ENCODE data around the gene TRIM38.

The TRIM38 gene

DNA sequence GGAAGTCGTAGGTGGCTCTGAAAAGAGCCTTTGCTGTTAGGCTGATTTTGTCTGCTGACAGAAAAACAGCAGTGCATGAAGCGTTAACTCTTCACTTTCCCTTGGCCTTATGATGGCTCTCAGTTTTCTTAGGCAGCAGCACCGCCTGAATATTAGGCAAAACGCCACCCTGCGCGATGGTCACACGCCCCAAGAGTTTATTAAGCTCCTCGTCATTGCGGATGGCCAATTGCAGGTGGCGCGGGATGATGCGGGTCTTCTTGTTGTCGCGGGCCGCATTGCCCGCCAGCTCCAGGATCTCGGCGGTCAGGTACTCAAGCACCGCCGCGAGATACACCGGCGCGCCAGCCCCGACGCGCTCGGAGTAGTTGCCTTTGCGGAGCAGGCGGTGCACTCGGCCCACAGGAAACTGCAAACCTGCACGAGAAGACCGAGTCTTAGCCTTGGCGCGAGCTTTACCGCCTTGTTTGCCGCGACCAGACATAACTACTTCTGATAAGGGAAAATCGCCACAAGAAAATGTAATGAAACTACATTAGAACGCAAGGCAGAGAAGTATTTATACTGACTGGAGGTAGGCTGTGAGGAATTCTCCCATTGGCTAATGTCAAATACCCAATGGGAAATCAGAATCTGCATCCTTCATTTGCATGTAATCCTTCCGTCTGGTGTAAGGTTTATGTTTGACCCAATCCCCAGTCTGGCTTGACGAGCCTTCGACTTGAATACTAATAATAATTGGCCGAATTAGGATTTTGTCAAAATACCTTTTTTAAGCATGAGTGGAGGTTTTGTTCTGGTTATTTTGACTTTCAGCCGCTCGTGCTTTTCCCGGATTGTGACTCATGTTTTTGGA lies 70.7 kb downstream of the TRIM38 start:
- no peak for DNase-seq (ENCODE audit: low spot score)
- no peaks in the 10 kb centered on the region for H3K27me3 ChIP-seq (ENCODE audit: insufficient read depth, poor library complexity, severe bottlenecking)
- peak overlapping the region; percentile 47 for H3K4me3 ChIP-seq (ENCODE audit: severe bottlenecking)
- no peak for TF ChIP-seq CTCF (IDR thresholded peaks at IDR 0.05; ENCODE audit: poor library complexity, severe bottlenecking)
- no peaks in the 10 kb centered on the region for H3K36me3 ChIP-seq (ENCODE audit: low read depth)
- H3K27ac ChIP-seq (ENCODE audit: poor library complexity, severe bottlenecking), result peak overlapping the region; percentile 94
- H3K4me1 ChIP-seq (ENCODE audit: insufficient read depth, poor library complexity, severe bottlenecking), result peaks cover 5% of the 10 kb centered on the region
- H3K9me3 ChIP-seq (ENCODE audit: severe bottlenecking), result no peaks in the 10 kb centered on the region
- peak; percentile 69 for ATAC-seq (ENCODE audit: low read depth)

DNA sequence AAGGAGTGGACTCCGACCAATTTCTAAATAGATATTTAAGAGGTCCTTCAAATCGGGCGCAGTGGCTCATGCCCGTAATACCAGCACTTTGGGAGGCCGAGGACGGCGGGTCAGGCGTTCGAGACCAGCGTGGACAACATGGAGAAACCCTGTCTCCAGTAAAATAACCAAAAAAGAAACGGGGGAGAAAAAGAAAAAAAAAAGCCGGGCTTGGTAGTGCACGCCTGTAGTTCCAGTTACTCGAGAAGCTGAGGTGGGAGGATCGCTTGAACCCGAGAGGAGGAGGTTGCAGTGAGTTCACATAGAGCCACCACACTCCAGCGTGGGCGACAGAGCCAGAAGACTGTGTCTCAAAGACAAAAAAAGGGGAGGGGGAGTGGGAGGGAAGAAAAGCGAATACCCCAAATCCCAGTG lies 71.3 kb downstream of the TRIM38 start:
- no peak for DNase-seq (ENCODE audit: low spot score)
- TF ChIP-seq CTCF (IDR thresholded peaks at IDR 0.05; ENCODE audit: poor library complexity, severe bottlenecking), result no peak
- H3K27ac ChIP-seq (ENCODE audit: poor library complexity, severe bottlenecking), result peak overlapping the region; percentile 94
- no peak for ATAC-seq (ENCODE audit: low read depth)
- no peaks in the 10 kb centered on the region for H3K36me3 ChIP-seq (ENCODE audit: low read depth)
- H3K4me1 ChIP-seq (ENCODE audit: insufficient read depth, poor library complexity, severe bottlenecking), result peaks cover 5% of the 10 kb centered on the region
- peak overlapping the region; percentile 47 for H3K4me3 ChIP-seq (ENCODE audit: severe bottlenecking)
- H3K9me3 ChIP-seq (ENCODE audit: severe bottlenecking), result no peaks in the 10 kb centered on the region
- no peaks in the 10 kb centered on the region for H3K27me3 ChIP-seq (ENCODE audit: insufficient read depth, poor library complexity, severe bottlenecking)

- ATAC-seq (ENCODE audit: low read depth) (no peak), DNase-seq (ENCODE audit: low spot score) (no peak)
- no peak for TF ChIP-seq CTCF (IDR thresholded peaks at IDR 0.05; ENCODE audit: poor library complexity, severe bottlenecking)
- Histone ChIP-seq H3K27ac (ENCODE audit: poor library complexity, severe bottlenecking) (peak overlapping the region; percentile 94), H3K36me3 (ENCODE audit: low read depth) (no peaks in the 10 kb centered on the region), H3K27me3 (ENCODE audit: insufficient read depth, poor library complexity, severe bottlenecking) (no peaks in the 10 kb centered on the region), H3K4me3 (ENCODE audit: severe bottlenecking) (no peak overlapping the region), H3K4me1 (ENCODE audit: insufficient read depth, poor library complexity, severe bottlenecking) (peaks cover 5% of the 10 kb centered on the region), H3K9me3 (ENCODE audit: severe bottlenecking) (no peaks in the 10 kb centered on the region)
Observed at GRCh38 chr6:26034905-26035304, 72.3 kb downstream of the TRIM38 start.

Data from RWPE2 (cell line).